Stimulated activated naive CD8-positive, alpha-beta T cell treated with anti-CD3 and anti-CD28 coated beads, Interleukin-15, amount 100 ng/mL, for 72 hours (primary cell): ENCODE results near the gene SPPL2A.
"Not testable (repeated sequence)": the region's sequence is repeated elsewhere in the genome, so short reads cannot be mapped to it uniquely, and the experiment has no call there.

Source experiments
- ATAC-seq: fragments of 150-1000 bp; cut with Tn5 transposase; 2 replicates; pipeline ENCODE4 v1.10.0; 2021; ENCODE audit warnings: mild to moderate bottlenecking, moderate library complexity
- DNase-seq, 2 donors: peaks; one replicate each; pipeline ENCODE4 v3.0.0; 2021 to 2022
- H3K27ac Mint-ChIP-seq, 2 donors: one replicate each; pipeline ENCODE4 v1.8.0; 2022; ENCODE audit warnings: mild to moderate bottlenecking in 2 of 2, mixed read lengths in 2 of 2, moderate library complexity in 2 of 2
- H3K27me3 Mint-ChIP-seq: one replicate; pipeline ENCODE4 v1.8.0; 2022; ENCODE audit warnings: mixed read lengths
- H3K4me1 Mint-ChIP-seq: one replicate; pipeline ENCODE4 v1.8.0; 2022; ENCODE audit warnings: mild to moderate bottlenecking, mixed read lengths
- H3K4me3 Mint-ChIP-seq, 2 donors: one replicate each; pipeline ENCODE4 v1.8.0; 2022; ENCODE audit warnings: mild to moderate bottlenecking in 2 of 2, mixed read lengths in 2 of 2, moderate library complexity in 1 of 2
- H3K9me3 Mint-ChIP-seq, 2 donors: one replicate each; pipeline ENCODE4 v1.8.0; 2022; ENCODE audit warnings: mixed read lengths in 2 of 2

The SPPL2A gene

DNA sequence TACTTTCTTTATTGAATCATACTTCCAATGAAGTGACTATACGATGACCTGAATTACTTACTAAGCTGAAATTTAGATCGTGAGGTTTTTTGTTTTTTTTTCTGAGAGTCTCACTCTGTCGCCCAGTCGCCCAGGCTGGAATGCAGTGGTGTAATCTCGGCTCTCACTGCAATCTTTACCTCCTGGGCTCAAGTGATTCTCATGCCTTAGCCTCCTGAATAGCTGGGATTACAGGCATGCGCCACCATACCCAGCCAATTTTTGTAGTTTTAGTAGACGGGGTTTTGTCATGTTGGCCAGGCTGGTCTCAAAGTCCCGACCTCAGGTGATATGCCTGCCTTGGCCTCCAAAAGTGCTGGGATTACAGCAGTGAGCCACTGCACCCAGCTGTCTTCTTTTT is 28.7 kb downstream of the SPPL2A start:
- Mint-ChIP-seq H3K4me3 (no peak overlapping the region), H3K27me3 (no peaks in the 10 kb centered on the region), H3K4me1 (no peaks in the 10 kb centered on the region), H3K9me3 (no peaks in the 10 kb centered on the region), H3K27ac (no peak overlapping the region)
- no peak for ATAC-seq
- no peak for DNase-seq

DNA sequence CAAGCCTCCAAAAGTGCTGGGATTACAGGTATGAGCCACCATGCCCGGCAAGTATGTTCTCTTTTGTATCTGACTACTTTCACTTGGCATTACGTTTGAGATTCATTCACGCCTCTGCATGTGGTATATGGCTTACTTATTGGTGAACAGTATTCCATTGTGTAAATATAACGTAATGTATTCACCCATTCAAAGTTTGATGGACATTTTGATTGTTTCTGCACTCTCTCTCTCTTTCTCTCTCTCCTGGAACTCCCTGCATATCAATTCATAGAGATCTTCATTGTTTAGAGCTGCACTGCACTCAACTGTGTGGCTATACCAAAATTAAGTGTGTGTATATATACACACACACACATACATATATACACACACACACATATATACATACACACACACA is 30.4 kb downstream of the SPPL2A start:
- ATAC-seq (no peak), DNase-seq (no peak)
- no peaks in the 10 kb centered on the region for H3K27me3 Mint-ChIP-seq
- peak overlapping the region in 1 of 2 donors; percentile 28 for H3K27ac Mint-ChIP-seq
- H3K4me3 Mint-ChIP-seq: no peak overlapping the region
- no peaks in the 10 kb centered on the region for H3K9me3 Mint-ChIP-seq
- no peaks in the 10 kb centered on the region for H3K4me1 Mint-ChIP-seq

DNA sequence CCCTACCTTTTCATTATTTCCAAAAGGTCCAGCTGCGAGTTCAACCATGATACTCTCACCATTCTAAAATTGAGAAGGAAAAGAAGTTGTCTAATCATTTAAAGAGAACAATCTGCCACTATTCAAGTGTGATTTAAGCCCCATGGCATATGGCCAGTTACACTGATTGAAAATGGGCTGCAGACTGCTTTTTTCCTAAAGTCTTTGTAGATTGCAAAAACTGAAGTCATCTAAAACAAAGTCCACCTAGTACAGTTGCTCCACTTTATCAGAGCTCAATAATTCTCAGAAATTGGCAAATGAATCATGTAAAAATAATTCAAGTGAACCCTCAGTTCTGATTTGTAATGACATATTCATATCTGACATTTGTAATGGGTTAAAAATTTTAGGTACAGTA is 39.2 kb downstream of the SPPL2A start:
- Mint-ChIP-seq H3K4me1 (peaks cover 14% of the 10 kb centered on the region), H3K27me3 (no peaks in the 10 kb centered on the region), H3K4me3 (no peak overlapping the region), H3K9me3 (no peaks in the 10 kb centered on the region), H3K27ac (no peak overlapping the region)
- DNase-seq (no peak), ATAC-seq (no peak)

DNA sequence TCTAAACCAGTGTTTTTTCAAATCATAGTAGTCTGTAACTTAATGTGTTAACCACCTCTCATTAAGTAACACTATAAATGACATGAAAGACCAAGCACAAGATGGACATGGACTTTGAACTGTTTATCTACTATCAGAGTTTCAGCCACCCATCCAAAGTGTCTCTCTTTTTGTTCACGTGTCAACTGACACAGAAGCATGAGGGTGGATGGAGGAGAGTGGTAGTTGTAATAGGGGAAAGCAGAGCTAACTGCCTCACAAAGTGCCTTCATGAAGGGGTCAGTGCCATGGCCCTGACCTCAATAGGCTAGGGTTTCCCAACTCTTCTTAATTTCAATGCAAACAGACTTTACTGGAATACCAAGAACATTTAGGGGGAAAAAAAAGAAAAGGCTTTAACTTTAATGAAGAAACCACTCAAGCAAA is 46.8 kb downstream of the SPPL2A start:
- DNase-seq: no peak
- H3K4me3 Mint-ChIP-seq: no peak overlapping the region
- H3K27me3 Mint-ChIP-seq: no peaks in the 10 kb centered on the region
- H3K27ac Mint-ChIP-seq: no peak overlapping the region
- no peak for ATAC-seq
- H3K9me3 Mint-ChIP-seq: no peaks in the 10 kb centered on the region
- H3K4me1 Mint-ChIP-seq: no peaks in the 10 kb centered on the region

DNA sequence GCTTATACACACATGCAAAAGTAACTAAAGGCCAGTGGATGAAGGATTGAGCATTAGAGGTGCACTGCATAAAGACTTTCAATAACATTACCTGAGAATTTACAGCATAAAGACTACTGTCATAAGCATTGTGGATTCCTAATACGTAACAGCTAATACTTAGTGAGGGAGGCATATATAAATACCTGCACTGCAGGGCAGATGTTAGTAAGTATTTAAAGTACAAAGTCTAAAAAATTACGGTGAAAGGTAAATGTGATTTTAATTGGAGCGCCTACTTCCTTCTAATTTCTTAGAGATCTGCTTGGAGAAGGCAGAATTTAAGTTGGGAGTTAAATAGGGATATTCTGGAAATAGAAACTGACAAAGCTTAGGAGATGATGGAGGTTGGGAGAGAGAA is 53.5 kb downstream of the SPPL2A start:
- H3K4me1 Mint-ChIP-seq: no peaks in the 10 kb centered on the region
- no peak overlapping the region for H3K4me3 Mint-ChIP-seq
- DNase-seq (no peak), ATAC-seq (no peak)
- H3K27me3 Mint-ChIP-seq: no peaks in the 10 kb centered on the region
- H3K9me3 Mint-ChIP-seq: no peaks in the 10 kb centered on the region
- no peak overlapping the region for H3K27ac Mint-ChIP-seq

DNA sequence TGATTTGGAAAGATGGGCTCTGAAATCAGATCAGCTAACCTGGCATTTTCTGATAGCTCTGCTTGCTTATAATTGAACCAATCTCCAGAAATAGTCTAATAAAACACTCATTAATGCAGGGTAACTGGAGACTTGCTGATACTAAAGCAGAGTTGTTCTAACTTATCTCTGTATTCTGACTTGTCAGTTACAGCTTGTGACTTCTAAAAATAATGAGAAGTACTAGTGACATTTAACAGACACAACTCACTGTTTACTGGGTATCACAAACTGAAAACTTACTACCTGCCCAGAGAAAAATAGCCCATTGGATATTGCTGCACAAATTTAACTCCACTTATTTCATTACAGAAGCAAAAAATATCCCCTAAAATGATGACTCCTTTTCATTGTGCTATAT is 54.9 kb downstream of the SPPL2A start:
- Mint-ChIP-seq H3K4me3 (no peak overlapping the region), H3K27ac (no peak overlapping the region), H3K9me3 (no peaks in the 10 kb centered on the region), H3K27me3 (no peaks in the 10 kb centered on the region), H3K4me1 (no peaks in the 10 kb centered on the region)
- no peak for ATAC-seq
- no peak for DNase-seq

DNA sequence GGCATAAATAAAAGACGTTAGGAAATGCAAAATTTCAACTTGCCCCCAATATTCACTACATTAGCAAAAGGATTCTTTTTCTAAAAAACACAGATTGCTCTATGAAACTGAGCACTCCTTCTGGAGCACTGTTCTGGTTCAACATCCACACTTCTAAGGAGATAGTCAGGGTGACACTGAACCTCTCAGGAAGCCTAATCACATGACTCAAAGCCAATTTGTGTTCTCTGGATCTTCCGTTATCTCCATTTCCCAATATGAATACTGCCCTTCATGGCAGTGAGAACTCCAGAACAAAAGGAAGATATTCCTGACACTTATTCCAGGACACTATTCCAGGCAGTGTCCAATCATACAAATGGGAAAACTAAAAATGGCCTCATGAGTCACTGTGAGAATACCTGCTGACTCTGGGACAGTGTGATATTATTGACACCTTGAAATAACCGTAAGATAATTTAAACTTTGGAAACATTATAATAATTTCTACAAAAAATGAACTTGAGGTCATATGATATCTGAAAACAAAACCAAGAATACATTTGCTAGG is 57.6 kb downstream of the SPPL2A start:
- Mint-ChIP-seq H3K9me3 (no peaks in the 10 kb centered on the region), H3K27me3 (no peaks in the 10 kb centered on the region), H3K4me3 (no peak overlapping the region), H3K27ac (no peak overlapping the region), H3K4me1 (no peaks in the 10 kb centered on the region)
- DNase-seq: no peak
- ATAC-seq: no peak

DNA sequence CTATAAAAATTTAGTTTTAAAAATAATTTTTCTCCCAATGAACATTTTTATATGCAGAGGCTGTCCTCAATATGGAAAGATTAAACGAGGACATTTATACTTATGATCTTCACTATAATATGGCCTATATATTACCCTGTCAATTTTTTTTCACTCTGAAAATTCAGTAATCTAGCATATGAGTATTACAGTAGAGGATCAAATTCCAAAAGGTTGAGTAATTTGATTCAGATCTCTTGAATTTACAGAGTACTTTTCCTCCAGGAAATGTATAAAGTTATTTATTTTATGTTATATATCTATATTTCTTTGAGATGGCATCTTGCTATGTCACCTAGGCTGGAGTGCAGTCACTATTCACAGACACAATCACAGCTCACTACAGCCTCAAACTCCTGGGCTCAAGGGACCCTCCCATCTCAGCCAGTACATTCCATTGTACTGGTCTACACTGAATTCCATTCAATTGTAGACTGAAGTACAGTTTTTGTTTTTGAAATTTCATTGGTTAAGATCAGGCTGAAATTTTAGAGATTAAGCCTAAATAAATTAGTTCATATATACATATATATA is 62.7 kb downstream of the SPPL2A start:
- H3K4me3 Mint-ChIP-seq: no peak overlapping the region

DNA sequence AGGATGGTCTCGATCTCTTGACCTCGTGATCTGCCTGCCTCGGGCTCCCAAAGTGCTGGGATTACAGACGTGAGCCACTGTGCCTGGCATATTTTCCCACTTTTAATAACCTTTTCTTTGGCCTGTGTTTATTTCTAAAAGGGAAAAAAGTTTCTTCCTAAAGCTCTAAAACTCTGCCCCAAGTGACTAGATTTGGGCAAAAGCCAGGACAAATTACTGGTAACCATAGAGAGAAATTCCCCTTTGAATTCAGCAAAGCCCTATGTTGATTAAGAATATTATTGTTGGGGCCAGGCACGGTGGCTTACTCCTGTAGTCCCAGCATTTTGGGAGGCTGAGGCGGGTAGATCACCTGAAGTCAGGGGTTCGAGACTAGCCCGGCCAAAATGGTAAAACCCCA is 67.4 kb downstream of the SPPL2A start:
- Mint-ChIP-seq H3K4me1 (no peaks in the 10 kb centered on the region), H3K27ac (no peak overlapping the region), H3K9me3 (no peaks in the 10 kb centered on the region), H3K4me3 (no peak overlapping the region), H3K27me3 (no peaks in the 10 kb centered on the region)
- ATAC-seq (no peak), DNase-seq (no peak)

More for the DNA sequence above, 62.7 kb downstream of the SPPL2A start:
- H3K9me3 Mint-ChIP-seq: no peaks in the 10 kb centered on the region
- H3K4me1 Mint-ChIP-seq: no peaks in the 10 kb centered on the region
- no peak overlapping the region for H3K27ac Mint-ChIP-seq
- ATAC-seq (no peak), DNase-seq (no peak)
- H3K27me3 Mint-ChIP-seq: no peaks in the 10 kb centered on the region

DNA sequence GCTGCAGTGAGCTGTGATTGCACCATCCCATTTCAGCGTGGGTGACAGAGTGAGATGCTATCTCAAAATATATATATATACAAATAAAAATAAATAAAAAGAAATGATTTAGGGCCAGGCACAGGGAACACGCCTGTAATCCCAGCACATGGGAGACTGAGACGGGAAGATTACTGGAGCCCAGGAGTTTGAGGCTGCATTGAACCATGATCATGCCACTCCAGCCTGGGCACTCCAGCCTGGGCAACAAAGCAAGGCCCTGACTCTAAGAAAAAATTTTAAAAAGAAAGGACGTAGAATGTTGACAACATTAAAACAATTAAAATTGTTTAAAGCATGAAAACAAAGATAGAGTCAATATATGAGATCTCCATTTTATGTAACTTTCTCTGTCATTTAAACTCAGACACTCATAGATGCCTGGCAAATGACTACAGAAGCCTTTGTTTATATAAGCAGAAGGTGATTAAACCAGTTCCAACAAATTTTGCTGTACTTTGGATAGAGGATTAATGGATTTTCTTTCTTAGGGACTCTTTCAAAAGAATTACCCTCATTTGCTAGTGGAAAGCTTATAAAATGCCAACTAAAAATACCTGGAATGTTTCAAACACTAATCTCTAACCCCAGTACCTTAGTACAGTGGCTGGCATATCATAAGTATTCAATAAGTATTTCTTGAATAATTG is 68.3 kb downstream of the SPPL2A start:
- no peaks in the 10 kb centered on the region for H3K9me3 Mint-ChIP-seq
- H3K27me3 Mint-ChIP-seq: no peaks in the 10 kb centered on the region
- no peak for DNase-seq

DNA sequence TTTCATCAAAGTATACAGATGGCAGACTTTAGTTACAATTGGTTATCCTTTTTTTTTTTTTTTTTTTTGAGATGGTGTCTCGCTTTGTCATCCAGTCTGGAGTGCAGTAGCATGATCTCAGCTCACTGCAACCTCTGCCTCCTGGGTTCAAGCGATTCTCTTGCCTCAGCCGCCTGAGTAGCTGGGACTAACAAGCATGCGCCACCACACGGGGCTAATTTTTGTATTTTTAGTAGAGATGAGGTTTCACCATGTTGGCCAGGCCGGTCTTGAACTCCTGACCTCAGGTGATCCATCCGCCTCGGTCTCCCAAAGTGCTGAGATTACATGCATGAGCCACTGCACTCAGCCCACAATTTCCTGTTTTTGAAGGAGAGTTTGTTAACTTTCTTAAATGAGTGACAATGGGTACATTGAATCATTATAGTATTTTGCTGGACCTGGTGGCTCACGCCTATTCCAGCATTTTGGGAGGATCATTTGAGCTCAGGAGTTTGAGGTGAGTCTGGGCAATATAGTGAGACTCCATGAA is 70.8 kb downstream of the SPPL2A start:
- not testable (repeated sequence) for ATAC-seq, H3K4me1 Mint-ChIP-seq, H3K27ac Mint-ChIP-seq, H3K4me3 Mint-ChIP-seq, DNase-seq, H3K9me3 Mint-ChIP-seq, H3K27me3 Mint-ChIP-seq

More for the DNA sequence above, 68.3 kb downstream of the SPPL2A start:
- ATAC-seq: no peak
- no peak overlapping the region for H3K4me3 Mint-ChIP-seq
- H3K27ac Mint-ChIP-seq: no peak overlapping the region
- no peaks in the 10 kb centered on the region for H3K4me1 Mint-ChIP-seq

DNA sequence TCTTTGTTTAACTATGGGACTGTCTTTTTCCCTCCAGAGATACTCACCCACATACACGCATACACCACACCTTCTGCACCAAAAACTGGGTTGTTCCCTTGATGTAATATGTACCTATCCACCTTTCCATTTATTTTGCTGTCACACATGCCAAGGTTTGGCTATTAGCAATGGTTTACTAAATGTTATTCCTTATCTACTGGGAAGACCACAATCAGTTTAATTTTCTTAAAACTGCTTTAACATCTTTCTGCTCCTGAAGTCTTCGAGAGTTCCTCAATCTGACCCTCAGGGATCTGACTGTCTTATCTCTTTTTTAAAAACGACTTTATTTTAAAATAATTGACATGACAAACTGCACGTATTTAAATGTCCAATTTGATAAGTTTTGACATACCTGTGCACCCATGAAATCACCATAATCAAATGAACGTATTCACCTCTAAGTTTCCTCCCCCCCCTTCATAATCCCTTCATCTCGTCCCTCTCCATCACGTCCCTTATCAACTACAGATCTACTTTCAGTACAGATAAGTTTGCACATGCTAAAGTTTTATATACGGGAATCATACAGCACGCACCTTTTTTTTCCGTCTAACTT is 78.1 kb downstream of the SPPL2A start:
- peak overlapping the region; percentile 96 to 99 for H3K27ac Mint-ChIP-seq
- peaks cover 50% of the 10 kb centered on the region for H3K4me1 Mint-ChIP-seq
- no peaks in the 10 kb centered on the region for H3K9me3 Mint-ChIP-seq
- DNase-seq: no peak
- H3K4me3 Mint-ChIP-seq: peak overlapping the region; percentile 98 to 100
- ATAC-seq: no peak
- H3K27me3 Mint-ChIP-seq: no peaks in the 10 kb centered on the region

DNA sequence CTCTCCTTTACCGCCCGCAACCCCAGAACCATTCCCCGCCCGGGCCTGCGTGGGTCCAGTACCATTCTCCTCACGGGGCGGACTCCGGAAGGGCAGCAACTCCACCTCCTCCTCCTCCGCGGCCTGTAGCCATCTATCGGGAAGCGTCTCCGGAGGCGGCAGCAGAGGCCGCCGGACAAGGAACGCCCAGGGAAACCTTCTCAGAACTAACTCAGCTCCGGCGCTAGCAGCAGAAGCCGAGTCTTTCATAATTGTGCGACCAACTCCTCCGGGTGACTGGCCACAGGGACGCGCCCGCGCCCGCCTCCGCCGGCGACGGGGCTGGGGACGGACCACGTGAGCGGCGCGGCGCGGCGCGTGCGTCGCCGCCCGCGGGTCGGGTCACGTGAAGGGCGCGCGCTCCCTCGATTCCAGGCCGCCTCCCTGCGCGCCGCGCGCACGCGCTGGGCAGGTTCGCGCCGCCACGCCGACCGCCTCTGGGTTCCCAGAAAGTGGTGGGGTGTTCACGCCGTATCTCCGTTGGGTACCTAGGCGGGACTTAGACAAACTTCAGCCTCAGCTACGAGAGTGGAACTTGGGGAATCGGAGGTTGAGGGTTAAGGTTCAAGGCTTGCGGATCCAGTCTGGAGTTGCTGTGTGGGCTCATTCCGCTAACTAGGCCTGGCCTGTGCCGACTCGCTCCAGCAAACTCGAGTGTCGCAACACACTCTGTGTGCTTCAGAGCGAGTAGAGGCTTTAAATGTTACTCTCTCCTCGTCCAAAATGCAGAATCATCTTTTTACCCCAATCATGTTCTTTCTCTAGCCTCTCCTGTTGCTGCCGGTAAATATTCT is 78.8 kb downstream of the SPPL2A start, which contains the start of gene TRPM7:
TRPM7 (minus strand) TSS at position 329 of the 833 bp plus-strand sequence; CDS start at position 65, 264 bp downstream.
- H3K27me3 Mint-ChIP-seq: no peaks in the 10 kb centered on the region
- DNase-seq (peak; percentile 91), ATAC-seq (peak; percentile 90)
- peak within 1 kb of the TSS; percentile 98 to 100 for H3K4me3 Mint-ChIP-seq
- no peaks in the 10 kb centered on the region for H3K9me3 Mint-ChIP-seq
- H3K4me1 Mint-ChIP-seq: peaks cover 57% of the 10 kb centered on the region
- H3K27ac Mint-ChIP-seq: peak within 1 kb of the TSS; percentile 97 to 99

DNA sequence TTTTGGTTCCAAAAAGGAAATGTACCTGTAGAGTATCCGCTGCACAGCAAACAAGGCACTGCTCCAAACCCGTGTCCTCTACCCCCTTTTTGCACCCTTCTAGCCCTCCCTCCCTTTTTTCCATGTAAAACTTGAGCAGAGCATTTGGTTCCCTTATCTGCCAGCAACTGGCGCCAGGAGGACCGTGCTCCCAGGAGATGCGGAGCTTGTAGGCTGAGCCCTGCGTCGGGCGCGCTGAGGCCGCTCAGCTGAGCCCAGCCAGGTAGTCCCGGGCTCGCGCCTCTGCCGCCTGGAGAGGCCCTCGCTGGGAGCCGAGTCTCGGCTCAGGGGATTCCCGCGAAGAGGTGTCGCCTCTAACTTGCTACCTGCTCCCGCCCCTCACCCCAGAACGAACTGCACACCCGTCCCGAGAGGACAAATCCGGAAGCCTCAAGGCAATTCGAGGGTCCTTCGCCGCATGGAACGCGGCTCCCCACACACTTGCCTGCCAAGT is 79.5 kb downstream of the SPPL2A start:
- peaks cover 63% of the 10 kb centered on the region for H3K4me1 Mint-ChIP-seq

More for the DNA sequence above, 79.5 kb downstream of the SPPL2A start:
- H3K4me3 Mint-ChIP-seq: peak overlapping the region; percentile 98 to 100
- peak; percentile 86 for ATAC-seq
- no peaks in the 10 kb centered on the region for H3K9me3 Mint-ChIP-seq
- DNase-seq: peak; percentile 78 to 86
- H3K27ac Mint-ChIP-seq: peak overlapping the region; percentile 97 to 99
- H3K27me3 Mint-ChIP-seq: no peaks in the 10 kb centered on the region
